GM12873 (cell line): ENCODE measurements around the gene RAB21.

ENCODE experiments used
- TF ChIP-seq, protein P1 (sequence below): IDR thresholded peaks from 2 replicates; pipeline ENCODE4 v1.5.1; 2012; ENCODE audit warnings: low read depth, mild to moderate bottlenecking, moderate library complexity, low read length, control low read depth; ENCODE audit not compliant: insufficient read depth; ENCODE audit errors: missing control alignments

Gene RAB21

DNA sequence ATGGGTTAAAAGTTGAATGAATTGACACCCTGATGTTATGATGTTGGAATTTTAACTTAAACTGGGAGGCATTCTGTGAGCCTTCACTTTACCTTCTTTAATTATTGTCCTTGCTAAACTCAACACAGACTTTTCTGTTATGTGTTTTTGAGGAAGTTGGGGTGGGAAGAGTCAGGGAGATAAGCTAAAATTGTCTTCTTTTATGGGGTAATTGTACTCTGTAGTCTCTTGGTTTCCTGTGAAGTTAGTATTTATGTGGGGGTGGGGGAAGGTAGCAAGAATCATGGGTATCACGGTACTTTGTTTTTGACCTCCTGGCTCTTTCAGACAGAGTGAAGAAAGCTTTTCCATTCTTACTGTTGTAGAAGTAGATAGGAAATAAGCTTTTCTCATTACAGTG lies 32.9 kb downstream of the RAB21 start:
- TF ChIP-seq, protein P1, sequence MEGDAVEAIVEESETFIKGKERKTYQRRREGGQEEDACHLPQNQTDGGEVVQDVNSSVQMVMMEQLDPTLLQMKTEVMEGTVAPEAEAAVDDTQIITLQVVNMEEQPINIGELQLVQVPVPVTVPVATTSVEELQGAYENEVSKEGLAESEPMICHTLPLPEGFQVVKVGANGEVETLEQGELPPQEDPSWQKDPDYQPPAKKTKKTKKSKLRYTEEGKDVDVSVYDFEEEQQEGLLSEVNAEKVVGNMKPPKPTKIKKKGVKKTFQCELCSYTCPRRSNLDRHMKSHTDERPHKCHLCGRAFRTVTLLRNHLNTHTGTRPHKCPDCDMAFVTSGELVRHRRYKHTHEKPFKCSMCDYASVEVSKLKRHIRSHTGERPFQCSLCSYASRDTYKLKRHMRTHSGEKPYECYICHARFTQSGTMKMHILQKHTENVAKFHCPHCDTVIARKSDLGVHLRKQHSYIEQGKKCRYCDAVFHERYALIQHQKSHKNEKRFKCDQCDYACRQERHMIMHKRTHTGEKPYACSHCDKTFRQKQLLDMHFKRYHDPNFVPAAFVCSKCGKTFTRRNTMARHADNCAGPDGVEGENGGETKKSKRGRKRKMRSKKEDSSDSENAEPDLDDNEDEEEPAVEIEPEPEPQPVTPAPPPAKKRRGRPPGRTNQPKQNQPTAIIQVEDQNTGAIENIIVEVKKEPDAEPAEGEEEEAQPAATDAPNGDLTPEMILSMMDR: no peak

DNA sequence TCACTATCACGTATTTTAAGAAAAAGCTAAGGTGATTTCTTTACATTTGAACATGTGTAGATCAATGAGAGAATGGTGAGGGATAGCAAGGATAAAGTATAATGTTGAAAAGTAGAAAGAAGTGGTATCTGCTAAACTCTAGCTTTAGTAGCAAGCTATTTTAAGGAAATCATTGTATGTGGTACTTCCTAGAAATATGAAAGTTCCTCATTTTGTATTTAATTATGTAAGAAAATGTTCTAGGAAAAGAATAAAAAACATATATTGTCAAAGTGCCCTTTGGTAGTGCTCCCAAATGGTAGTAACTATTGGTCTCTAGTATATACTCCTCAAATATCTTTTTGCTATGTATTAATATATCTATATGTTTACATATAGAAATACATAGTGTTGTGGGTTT lies 35.7 kb downstream of the RAB21 start:
- TF ChIP-seq, protein P1: no peak

DNA sequence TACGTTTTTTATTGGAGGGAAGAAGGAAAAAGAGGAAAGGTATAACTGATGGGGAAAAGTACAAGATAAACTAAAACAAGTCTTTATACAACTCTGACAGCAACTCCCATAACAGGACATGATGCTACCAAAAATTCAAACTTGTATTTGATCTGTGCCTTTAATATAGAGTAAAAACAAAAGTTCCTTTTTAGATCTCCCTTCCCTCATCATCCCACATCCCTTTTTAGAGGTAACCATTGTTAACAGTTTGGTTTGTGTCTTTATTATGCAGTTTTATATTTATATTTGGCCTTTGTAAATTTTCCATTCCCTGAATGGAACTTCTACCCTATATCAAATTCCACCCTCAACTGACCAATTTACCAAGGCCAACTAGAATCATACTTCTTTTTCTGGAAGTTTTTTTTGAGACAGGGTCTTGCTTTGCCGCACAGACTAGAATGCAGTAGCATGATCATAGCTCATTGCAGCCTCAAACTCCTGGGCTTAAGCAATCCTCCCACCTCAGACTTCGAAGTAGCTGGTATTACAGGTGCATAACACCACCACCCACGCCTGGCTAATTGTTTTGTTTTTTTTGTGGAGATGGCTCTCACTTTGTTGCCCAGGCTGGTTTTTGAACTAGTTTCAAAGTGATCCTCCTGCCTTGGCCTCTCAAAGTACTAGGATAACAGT lies 36.9 kb downstream of the RAB21 start:
- TF ChIP-seq, protein P1: no peak

DNA sequence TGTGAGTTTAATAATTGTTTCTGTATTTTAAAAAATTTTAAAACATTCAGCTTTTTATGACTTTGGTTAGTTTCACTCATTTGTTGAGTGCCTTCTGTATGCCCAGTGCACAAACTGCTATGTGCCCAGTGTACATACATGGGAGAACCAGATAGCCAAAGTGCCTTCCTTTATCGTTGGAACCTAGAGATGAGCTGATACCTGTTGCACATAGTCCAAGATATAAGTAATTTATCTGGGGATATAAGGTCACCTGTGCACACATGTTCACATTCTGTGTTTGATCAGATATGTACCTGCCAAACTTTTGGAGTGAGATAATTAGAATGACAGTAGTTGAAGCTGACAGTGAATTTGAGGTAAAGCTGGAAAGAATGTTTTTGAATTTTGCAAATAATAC lies 37.9 kb downstream of the RAB21 start:
- TF ChIP-seq, protein P1: no peak

DNA sequence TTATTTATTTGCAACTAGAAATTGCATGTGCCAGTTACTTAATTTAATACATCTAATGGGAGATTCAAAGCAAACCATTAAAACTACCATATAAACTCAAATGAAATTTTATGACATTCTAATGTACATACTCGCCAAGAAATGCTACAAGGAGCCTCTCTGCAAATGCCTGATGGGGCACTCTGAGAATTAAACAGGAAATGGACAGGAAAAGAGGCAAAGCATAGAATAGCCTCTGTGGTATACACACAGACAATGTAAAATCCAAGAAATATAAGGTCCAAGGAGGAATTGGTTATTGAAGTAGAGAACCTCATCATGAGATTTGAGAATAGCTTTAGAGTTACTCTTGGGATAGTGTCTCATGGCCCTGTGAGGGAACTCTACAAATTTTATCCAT lies 41.2 kb downstream of the RAB21 start:
- TF ChIP-seq, protein P1: no peak

DNA sequence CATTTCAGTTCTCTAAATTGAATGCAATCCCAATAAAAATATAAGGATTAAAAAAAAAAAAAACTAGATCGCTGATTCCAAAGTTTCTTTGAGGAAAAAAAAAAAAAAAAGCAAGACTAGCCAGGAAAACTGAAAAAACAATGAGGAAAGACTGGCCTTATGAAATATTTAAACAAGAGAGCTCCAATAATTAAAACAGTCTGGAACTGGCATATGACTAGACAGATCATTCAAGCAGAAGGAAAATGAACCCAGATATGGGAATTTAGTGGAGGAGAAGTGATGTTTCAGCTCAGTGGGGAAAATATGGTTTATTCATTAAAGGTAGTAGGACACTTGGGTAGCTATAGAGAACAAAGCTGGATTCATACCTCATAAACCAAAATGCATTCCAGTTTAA lies 42.9 kb downstream of the RAB21 start:
- TF ChIP-seq, protein P1: no peak

DNA sequence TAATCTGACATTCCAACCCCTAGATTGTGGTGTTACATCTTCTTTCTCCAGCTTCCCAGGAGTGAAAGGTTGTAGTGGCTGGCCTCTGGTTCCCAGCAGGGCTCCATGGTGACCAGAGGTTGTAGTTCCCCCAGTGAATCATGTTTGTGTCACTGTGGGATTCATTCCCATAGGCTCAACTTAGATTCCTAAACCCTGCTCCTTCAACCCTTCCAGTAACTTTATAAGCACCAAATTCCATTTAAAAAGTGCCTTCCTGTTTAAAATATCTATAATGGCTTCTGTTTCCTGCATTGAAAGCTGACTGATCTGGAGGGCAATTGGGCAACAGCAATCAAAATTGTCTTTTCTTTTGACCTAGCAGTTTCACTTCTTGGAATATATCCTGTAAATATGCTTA lies 44.4 kb downstream of the RAB21 start:
- TF ChIP-seq, protein P1: no peak
